ENCODE measurements around the gene CHRNE.
"Not testable (repeated sequence)": the region's sequence is repeated elsewhere in the genome, so short reads cannot be mapped to it uniquely, and the experiment has no call there.

Gene CHRNE

DNA sequence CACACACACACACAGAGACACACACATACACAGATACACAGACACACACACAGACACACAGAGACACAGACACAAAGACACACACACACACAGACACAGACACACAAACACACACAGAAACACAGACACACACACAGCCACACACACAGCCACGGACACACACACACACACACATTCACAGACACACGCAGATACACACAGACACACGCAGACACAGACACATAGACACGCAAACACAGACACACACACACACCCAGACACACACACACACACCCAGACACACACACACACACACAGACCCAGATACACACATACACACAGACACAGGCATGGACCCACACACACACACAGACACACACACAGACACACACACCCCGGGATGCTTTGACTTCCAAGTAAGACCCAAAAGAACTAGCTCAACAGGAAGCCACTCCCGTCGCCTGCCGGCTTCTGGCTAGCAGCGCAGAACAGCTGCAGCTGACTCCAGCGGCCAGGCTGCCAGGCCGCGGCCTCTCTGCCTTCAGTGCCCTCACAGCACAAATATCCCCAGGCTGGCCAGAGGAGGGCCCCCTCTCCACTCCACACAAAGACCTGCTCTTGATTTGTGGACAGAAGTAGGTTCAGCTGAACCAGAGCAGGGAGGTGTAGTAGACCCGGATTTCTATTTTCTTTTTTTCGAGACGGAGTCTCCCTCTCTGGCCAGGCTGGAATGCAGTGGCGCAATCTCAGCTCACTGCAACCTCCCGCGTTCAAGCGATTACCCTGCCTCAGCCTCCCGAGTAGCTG lies 6.0 kb upstream of the CHRNE start:
- H3K9ac ChIP-seq (ENCODE audit: low read depth, low read length, poor library complexity, severe bottlenecking), result no peak overlapping the region
- H3K4me2 ChIP-seq (ENCODE audit: low read depth, low read length, poor library complexity, severe bottlenecking), result peak overlapping the region; percentile 57
- TF ChIP-seq EZH2phosphoT487 (IDR thresholded peaks at IDR 0.05; ENCODE audit: borderline replicate concordance), result no peak
- TF ChIP-seq, protein P1, sequence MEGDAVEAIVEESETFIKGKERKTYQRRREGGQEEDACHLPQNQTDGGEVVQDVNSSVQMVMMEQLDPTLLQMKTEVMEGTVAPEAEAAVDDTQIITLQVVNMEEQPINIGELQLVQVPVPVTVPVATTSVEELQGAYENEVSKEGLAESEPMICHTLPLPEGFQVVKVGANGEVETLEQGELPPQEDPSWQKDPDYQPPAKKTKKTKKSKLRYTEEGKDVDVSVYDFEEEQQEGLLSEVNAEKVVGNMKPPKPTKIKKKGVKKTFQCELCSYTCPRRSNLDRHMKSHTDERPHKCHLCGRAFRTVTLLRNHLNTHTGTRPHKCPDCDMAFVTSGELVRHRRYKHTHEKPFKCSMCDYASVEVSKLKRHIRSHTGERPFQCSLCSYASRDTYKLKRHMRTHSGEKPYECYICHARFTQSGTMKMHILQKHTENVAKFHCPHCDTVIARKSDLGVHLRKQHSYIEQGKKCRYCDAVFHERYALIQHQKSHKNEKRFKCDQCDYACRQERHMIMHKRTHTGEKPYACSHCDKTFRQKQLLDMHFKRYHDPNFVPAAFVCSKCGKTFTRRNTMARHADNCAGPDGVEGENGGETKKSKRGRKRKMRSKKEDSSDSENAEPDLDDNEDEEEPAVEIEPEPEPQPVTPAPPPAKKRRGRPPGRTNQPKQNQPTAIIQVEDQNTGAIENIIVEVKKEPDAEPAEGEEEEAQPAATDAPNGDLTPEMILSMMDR (conservative IDR thresholded peaks at IDR 0.05; ENCODE audit: low read length), result peak; percentile 87
- H3F3A ChIP-seq (ENCODE audit: low read depth), result no peaks in the 10 kb centered on the region
- H3K36me3 ChIP-seq (ENCODE audit: insufficient read depth, low read length), result no peaks in the 10 kb centered on the region
- H3K79me2 ChIP-seq (ENCODE audit: insufficient read depth, low read length), result no peaks in the 10 kb centered on the region
- peak overlapping the region; percentile 61 for H2AFZ ChIP-seq (ENCODE audit: low read length)
- H3K4me1 ChIP-seq (ENCODE audit: insufficient read depth, low read length, poor library complexity, severe bottlenecking), result peaks cover 6% of the 10 kb centered on the region
- H3K9me3 ChIP-seq (ENCODE audit: insufficient read depth, low read depth, low read length), result no peaks in the 10 kb centered on the region
- no peak overlapping the region for H3K4me3 ChIP-seq (ENCODE audit: low read length, poor library complexity, severe bottlenecking)
- no peaks in the 10 kb centered on the region for H3K9me2 ChIP-seq (replicated peaks; ENCODE audit: low read depth, low read length)
- no peaks in the 10 kb centered on the region for H4K20me1 ChIP-seq (ENCODE audit: insufficient read depth, low read length, poor library complexity, severe bottlenecking)
- no peaks in the 10 kb centered on the region for H3K27me3 ChIP-seq (ENCODE audit: insufficient read depth, low read length, poor library complexity, severe bottlenecking)

DNA sequence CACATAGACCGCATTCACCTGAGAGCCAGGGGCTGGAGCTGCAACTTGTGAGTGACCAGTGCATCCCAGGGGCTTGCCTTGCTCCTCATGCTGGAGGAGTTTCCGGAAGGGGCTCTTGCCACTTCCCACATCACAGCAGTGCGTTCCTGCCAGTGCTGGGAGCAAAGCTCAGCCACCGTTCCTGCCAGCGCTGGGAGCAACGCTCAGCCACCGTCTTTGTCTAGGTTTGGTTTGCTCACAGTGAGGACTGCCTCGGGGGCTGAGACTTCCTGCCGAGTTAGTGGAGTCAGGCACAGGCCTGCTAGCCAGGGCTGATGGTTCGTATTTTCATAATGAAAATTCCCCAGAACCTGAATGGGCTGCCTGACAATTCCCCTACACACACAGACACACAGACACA lies 5.4 kb upstream of the CHRNE start:
- no peaks in the 10 kb centered on the region for H3K79me2 ChIP-seq (ENCODE audit: insufficient read depth, low read length)
- no peaks in the 10 kb centered on the region for H3K27me3 ChIP-seq (ENCODE audit: insufficient read depth, low read length, poor library complexity, severe bottlenecking)
- no peaks in the 10 kb centered on the region for H3K9me2 ChIP-seq (replicated peaks; ENCODE audit: low read depth, low read length)
- H3K4me1 ChIP-seq (ENCODE audit: insufficient read depth, low read length, poor library complexity, severe bottlenecking), result peaks cover 7% of the 10 kb centered on the region
- H3F3A ChIP-seq (ENCODE audit: low read depth), result no peaks in the 10 kb centered on the region
- no peak overlapping the region; the same call in 1 of the 2 replicates for H2AFZ ChIP-seq (ENCODE audit: low read length)
- TF ChIP-seq, protein P1 (conservative IDR thresholded peaks at IDR 0.05; ENCODE audit: low read length), result no peak
- TF ChIP-seq EZH2phosphoT487 (IDR thresholded peaks at IDR 0.05; ENCODE audit: borderline replicate concordance), result no peak
- no peaks in the 10 kb centered on the region for H4K20me1 ChIP-seq (ENCODE audit: insufficient read depth, low read length, poor library complexity, severe bottlenecking)
- no peak overlapping the region for H3K9ac ChIP-seq (ENCODE audit: low read depth, low read length, poor library complexity, severe bottlenecking)
- H3K4me2 ChIP-seq (ENCODE audit: low read depth, low read length, poor library complexity, severe bottlenecking), result no peak overlapping the region
- no peaks in the 10 kb centered on the region for H3K9me3 ChIP-seq (ENCODE audit: insufficient read depth, low read depth, low read length)
- H3K36me3 ChIP-seq (ENCODE audit: insufficient read depth, low read length), result no peaks in the 10 kb centered on the region
- H3K4me3 ChIP-seq (ENCODE audit: low read length, poor library complexity, severe bottlenecking), result no peak overlapping the region

DNA sequence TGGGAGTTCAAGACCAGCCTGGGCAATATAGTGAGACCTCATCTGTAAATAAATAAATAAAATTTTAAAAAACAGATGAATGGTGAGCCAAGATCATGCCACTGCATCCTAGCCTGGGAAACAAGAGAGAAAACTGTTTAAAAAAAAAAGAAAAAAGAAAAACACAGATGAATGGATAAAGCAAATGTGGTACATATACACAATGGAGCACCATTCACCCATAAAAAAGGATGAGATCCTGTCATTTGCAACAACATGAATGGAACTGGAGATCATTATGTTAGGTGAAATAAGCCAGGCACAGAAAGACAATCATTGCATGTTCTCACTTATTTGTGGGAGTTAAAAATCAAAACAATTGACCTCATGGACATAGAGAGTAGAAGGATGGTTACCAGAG lies 3.7 kb upstream of the CHRNE start:
- H3K79me2 ChIP-seq (ENCODE audit: insufficient read depth, low read length); H3K9ac ChIP-seq (ENCODE audit: low read depth, low read length, poor library complexity, severe bottlenecking); H3K9me3 ChIP-seq (ENCODE audit: insufficient read depth, low read depth, low read length); H3K9me2 ChIP-seq (replicated peaks; ENCODE audit: low read depth, low read length); H3K36me3 ChIP-seq (ENCODE audit: insufficient read depth, low read length); H3K4me2 ChIP-seq (ENCODE audit: low read depth, low read length, poor library complexity, severe bottlenecking); H3K27me3 ChIP-seq (ENCODE audit: insufficient read depth, low read length, poor library complexity, severe bottlenecking); H4K20me1 ChIP-seq (ENCODE audit: insufficient read depth, low read length, poor library complexity, severe bottlenecking); H3K4me3 ChIP-seq (ENCODE audit: low read length, poor library complexity, severe bottlenecking); H2AFZ ChIP-seq (ENCODE audit: low read length); H3F3A ChIP-seq (ENCODE audit: low read depth): not testable (repeated sequence)
- peaks cover 14% of the 10 kb centered on the region for H3K4me1 ChIP-seq (ENCODE audit: insufficient read depth, low read length, poor library complexity, severe bottlenecking)

DNA sequence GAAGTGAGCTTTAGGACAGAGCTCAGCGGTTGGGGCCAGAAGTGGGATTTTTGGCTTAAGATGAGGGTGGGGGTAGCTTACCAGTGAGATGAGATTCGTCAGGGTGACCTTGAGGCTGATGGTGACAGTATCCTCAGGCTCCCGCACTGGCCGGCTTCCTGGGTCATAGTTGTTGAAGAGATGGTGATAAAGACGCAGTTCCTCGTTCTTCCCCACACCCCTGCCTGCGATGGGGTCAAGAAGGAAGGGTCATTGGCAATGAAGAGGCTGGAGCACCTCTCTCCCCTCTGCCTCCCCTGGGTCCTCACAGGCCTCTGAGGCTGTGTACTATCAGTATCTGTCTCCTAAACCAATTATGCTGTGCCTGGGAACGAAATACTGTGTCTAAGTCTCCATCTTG lies 358 bp downstream of the CHRNE start:
- no peaks in the 10 kb centered on the region for H3F3A ChIP-seq (ENCODE audit: low read depth)
- H2AFZ ChIP-seq (ENCODE audit: low read length), result no peak overlapping the region
- H3K4me3 ChIP-seq (ENCODE audit: low read length, poor library complexity, severe bottlenecking), result peak overlapping the region; percentile 51
- H3K79me2 ChIP-seq (ENCODE audit: insufficient read depth, low read length), result no peaks in the 10 kb centered on the region
- H3K9ac ChIP-seq (ENCODE audit: low read depth, low read length, poor library complexity, severe bottlenecking), result no peak overlapping the region
- H3K27me3 ChIP-seq (ENCODE audit: insufficient read depth, low read length, poor library complexity, severe bottlenecking), result no peaks in the 10 kb centered on the region
- H3K36me3 ChIP-seq (ENCODE audit: insufficient read depth, low read length), result no peaks in the 10 kb centered on the region
- H3K9me3 ChIP-seq (ENCODE audit: insufficient read depth, low read depth, low read length), result no peaks in the 10 kb centered on the region
- peak overlapping the region; percentile 82 for H3K4me2 ChIP-seq (ENCODE audit: low read depth, low read length, poor library complexity, severe bottlenecking)
- no peaks in the 10 kb centered on the region for H3K9me2 ChIP-seq (replicated peaks; ENCODE audit: low read depth, low read length)
- no peak for TF ChIP-seq EZH2phosphoT487 (IDR thresholded peaks at IDR 0.05; ENCODE audit: borderline replicate concordance)
- TF ChIP-seq, protein P1 (conservative IDR thresholded peaks at IDR 0.05; ENCODE audit: low read length), result no peak
- no peaks in the 10 kb centered on the region for H4K20me1 ChIP-seq (ENCODE audit: insufficient read depth, low read length, poor library complexity, severe bottlenecking)
- peaks cover 8% of the 10 kb centered on the region for H3K4me1 ChIP-seq (ENCODE audit: insufficient read depth, low read length, poor library complexity, severe bottlenecking)
